HG03571 (cell line): ENCODE data around the gene TIAM1.

Experiments
- ATAC-seq: cut with Tn5 transposase; IDR thresholded peaks from one replicate; pipeline ENCODE4 v1.9.1; 2021; ENCODE audit not compliant: unreplicated experiment

TIAM1 gene

DNA sequence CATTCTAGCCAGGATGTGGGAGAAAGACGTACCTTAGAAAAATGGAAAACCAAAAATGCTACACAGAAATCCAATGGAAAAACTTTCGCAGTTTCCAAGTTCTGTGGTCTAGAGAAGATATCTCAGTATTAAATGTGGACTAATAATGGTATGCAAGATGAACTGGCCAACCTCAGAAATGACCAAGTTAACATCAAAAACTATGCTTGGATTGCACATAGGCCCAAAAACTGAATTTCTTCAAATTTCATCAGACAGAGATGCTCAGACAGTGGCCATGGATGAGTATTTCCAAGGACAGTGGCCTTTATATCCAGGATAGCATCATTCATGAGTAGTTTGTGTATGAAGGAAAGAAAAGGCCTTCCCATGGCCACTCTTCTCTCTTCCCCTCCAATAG lies 132.2 kb downstream of the TIAM1 start:
- ATAC-seq, result no peak

DNA sequence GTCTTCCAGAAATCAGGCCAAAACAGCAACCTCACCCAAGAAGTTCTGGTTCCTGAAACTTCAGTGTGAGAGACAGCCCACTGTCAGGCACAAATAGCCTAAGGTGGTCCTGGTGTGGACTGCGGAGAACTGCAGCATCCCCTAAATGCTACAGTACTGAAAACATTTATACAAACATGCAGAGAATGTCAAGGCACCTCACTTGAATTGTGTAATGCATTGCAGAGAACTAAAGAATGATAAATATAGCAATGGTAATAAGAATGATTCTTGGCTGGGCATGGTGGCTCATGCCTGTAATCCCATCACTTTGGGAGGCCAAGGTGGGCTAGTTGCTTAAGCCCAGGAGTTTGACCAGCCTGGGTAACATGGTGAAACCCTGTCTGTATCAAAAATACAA lies 138.6 kb downstream of the TIAM1 start:
- ATAC-seq, result no peak

DNA sequence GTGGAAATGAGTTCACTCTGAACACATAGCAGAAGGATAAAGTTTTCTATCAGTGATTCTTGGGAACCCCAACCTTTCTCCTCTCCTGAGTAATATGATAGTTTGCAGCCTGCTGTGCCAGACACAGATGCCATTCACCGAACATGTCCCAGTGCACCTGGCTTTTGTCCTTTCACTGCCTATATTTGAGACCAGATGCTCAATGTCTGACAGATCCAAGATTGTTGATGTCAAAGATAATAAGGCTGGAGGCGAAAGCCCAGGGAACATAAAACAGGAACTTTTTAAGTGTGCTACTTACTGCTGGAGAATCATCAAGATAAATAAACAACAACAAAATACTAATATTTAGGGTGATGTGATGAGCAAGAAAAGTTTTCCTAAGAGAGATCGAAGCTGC lies 139.3 kb downstream of the TIAM1 start:
- no peak for ATAC-seq

GRCh38 chr21:31203431-31204054 lies 140.5 kb downstream of the TIAM1 start:
- no peak for ATAC-seq

- no peak for ATAC-seq
These were observed 142.5 kb downstream of the TIAM1 start for GRCh38 chr21:31201548-31201947.

DNA sequence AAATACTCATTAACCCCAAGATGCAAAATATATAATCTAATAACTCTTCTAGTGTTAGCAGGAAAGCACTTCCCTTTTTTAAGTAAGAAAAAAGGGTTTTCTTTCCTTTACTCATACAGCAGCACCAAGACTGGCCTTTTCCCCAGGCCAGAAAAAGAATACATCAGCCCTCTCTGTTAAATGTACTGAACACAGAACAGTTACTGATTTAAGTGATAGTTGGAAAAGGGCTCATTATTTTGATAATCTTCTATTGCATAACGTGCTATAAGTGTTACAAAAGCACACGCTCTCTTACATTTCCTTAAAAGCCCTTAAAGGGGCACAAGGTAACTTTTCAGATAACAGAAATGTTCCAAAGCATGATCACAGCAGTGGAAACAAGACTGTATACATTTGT lies 142.9 kb downstream of the TIAM1 start:
- ATAC-seq, result no peak

GRCh38 chr21:31198575-31198974 lies 145.5 kb downstream of the TIAM1 start:
- ATAC-seq, result no peak

GRCh38 chr21:31196724-31197123 lies 147.3 kb downstream of the TIAM1 start:
- ATAC-seq, result no peak

GRCh38 chr21:31195334-31196015 lies 148.6 kb downstream of the TIAM1 start:
- ATAC-seq, result no peak

- no peak for ATAC-seq
These were observed 149.4 kb downstream of the TIAM1 start for GRCh38 chr21:31194510-31195293.

DNA sequence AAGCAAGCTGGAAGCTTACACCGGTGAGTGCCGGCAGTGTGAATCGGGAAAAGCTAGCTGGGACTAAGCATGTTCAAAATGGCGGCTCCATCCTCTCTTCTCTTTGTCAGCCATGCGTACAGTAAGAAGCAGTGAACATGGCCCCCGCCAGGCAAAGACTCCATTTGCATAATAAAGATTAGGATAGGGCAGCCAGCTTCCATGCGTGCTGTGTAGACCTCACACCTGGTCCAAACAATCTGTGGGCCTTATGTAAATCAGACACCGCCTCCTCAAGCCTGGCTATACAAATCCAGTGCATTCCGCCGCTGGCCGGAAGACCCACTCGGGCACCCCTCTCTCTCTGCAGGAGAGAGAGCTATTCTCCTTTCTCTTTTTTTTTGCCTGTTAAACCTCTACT lies 150.3 kb downstream of the TIAM1 start:
- ATAC-seq, result no peak

DNA sequence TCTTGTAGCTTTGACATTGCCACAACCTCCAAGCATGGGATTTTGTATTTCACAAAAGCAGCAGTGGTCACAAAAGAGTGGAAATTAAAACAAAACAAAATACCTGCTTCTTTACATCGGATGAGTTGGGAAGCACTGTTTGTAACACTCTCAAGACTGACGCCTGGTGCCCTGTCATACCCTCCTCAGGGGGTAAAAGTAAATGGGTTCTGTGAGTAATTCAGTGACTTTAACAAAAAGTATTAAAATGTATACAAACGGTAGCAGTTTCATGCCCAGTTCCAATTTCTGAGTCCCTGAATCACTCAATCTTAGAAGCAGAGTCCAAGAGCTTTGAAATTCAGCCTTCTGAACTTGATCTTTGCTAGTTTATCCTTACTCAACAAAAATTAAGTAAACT lies 152.5 kb downstream of the TIAM1 start:
- no peak for ATAC-seq

GRCh38 chr21:31190516-31190915 lies 153.5 kb downstream of the TIAM1 start:
- ATAC-seq, result no peak

DNA sequence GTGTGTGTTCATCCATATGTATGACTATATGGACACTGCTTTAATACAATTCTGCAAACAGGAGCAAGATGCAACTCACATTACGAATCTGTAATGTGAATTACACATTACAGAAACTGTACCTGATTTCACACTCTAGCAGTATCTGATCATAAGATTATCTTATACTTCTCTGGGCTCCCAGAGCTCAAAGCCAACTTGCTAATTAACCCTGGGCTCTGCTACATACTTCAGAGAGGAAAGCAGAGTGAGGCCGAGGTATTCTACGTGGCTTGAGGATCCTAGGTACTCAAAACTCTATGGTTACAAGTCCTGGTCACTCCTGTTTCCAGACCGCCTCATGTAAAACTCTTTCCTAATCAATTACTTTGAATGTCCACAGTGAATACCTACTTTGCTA lies 156.6 kb downstream of the TIAM1 start:
- ATAC-seq, result no peak

DNA sequence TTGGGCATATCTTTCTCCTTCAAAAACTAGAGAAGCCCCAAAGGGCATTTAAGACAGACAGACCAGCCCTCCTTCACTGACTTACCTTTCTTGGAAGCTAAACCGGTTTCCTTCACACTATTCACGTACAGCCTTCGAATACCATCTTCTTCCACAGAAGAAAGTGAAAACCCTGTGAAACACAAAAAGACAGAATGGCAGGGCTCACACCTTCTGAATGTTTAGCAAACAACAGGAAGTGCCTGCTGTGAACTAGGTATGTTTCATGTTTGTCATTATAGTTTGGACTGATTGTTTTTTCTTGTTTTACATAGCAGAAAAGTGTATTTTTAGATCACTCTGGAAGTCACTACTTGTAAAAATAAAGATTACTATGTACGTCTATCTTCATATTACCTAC lies 157.1 kb downstream of the TIAM1 start:
- no peak for ATAC-seq

DNA sequence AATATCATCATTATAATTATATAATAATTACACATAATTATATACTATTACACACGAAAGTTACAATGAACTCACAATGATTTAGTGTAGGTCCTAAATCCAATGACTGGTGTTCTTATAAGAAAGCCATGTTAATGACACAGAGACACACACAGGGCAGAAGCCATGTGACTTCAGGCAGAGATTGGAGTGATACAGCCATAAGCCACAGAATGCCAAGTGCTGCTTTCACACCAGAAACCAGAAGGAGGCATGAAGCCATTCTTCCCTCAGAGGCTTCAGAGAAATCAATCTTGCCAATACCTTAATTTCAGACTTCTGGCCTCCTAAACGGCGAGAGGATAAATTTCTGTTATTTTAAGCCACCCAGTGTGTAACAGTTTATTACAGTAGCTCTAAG lies 158.4 kb downstream of the TIAM1 start:
- ATAC-seq, result no peak

- no peak for ATAC-seq
These were observed 159.2 kb downstream of the TIAM1 start for GRCh38 chr21:31184876-31185275.

- no peak for ATAC-seq
These were observed 159.6 kb downstream of the TIAM1 start for GRCh38 chr21:31184459-31184858.

- no peak for ATAC-seq
These were observed 161.6 kb downstream of the TIAM1 start for GRCh38 chr21:31182231-31183140.

DNA sequence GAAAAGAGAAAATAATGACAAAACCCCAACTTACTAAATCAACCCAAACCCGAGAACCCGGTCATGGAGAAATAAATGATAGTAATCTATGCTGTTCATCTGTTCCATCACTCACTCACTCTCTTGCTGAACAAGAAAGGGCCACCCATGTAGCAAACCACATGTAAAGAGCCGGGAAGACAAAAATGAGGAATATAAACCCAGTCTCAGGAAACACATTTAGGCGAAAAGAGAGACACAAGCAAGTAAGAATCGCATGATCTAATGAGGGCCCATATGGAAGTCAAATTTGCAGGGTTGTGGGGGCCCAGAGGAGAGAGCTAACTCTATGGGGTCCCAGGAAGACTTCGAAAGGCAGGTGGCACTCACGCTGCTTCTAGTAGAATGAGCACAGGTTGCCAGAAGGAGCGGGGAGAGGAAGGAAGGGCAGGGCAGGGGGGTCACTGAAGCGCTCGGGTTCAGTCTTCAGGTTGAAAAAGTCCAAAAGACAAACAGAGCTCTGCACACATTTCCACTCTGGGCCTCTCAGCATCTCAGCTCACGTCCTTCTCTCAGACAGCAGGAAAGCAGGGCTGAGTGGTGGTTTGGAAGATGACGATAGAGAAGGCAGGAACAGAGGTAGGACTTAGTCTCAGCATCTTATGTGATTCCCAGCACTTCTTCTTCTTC lies 162.8 kb downstream of the TIAM1 start:
- ATAC-seq, result no peak
